ENCODE data around the gene ATP9B. TPM values are rescaled to one million over a fixed set of nuclear protein-coding genes. Genes with fewer than 3 reads are reported as not detected.

ATP9B gene
- total RNA-seq, 1 donor from 2014 or later = 48.6 TPM

- intact Hi-C loops (cut with DNase I) = no loop called here
- TF ChIP-seq CTCF (IDR thresholded peaks at IDR 0.05) = no peak
- DNase-seq = no peak
- Histone ChIP-seq H3K27ac (no peak overlapping the region), H3K4me1 (no peaks in the 10 kb centered on the region), H3K36me3 (peaks cover 6% of the 10 kb centered on the region), H3K27me3 (ENCODE audit: low read depth) (no peaks in the 10 kb centered on the region), H3K9me3 (peaks cover 6% of the 10 kb centered on the region), H3K4me3 (no peak overlapping the region)
- no peak for ATAC-seq
Observed at GRCh38 chr18:79320216-79320850, 251.1 kb downstream of the ATP9B start.

GRCh38 chr18:79321625-79322405, 252.6 kb downstream of the ATP9B start:
- Histone ChIP-seq H3K9me3 (no peaks in the 10 kb centered on the region), H3K36me3 (peaks cover 6% of the 10 kb centered on the region), H3K27ac (no peak overlapping the region), H3K27me3 (ENCODE audit: low read depth) (no peaks in the 10 kb centered on the region), H3K4me1 (no peaks in the 10 kb centered on the region), H3K4me3 (no peak overlapping the region)
- no peak for TF ChIP-seq CTCF (IDR thresholded peaks at IDR 0.05)
- intact Hi-C loops (cut with DNase I) = no loop called here
- no peak for DNase-seq
- ATAC-seq = no peak

- Histone ChIP-seq H3K9me3 (no peaks in the 10 kb centered on the region), H3K4me3 (no peak overlapping the region), H3K27me3 (ENCODE audit: low read depth) (no peaks in the 10 kb centered on the region), H3K27ac (no peak overlapping the region), H3K36me3 (peaks cover 6% of the 10 kb centered on the region), H3K4me1 (no peaks in the 10 kb centered on the region)
- no peak for TF ChIP-seq CTCF (IDR thresholded peaks at IDR 0.05)
- no peak for DNase-seq
- ATAC-seq = no peak
- intact Hi-C loops (cut with DNase I) = no loop called here
Observed at GRCh38 chr18:79322441-79322840, 253.2 kb downstream of the ATP9B start.

GRCh38 chr18:79323471-79323870, 254.3 kb downstream of the ATP9B start:
- TF ChIP-seq CTCF (IDR thresholded peaks at IDR 0.05) = no peak
- no peak for ATAC-seq
- intact Hi-C loops (cut with DNase I) = no loop called here

GRCh38 chr18:79326413-79327198, 257.4 kb downstream of the ATP9B start:
- no peak for DNase-seq
- no peaks in the 10 kb centered on the region for H3K4me1 ChIP-seq
- no peak overlapping the region for H3K27ac ChIP-seq
- ATAC-seq = peak in 1 of 2 donors; percentile 19
- H3K9me3 ChIP-seq = no peaks in the 10 kb centered on the region
- peaks cover 32% of the 10 kb centered on the region for H3K36me3 ChIP-seq
- no peaks in the 10 kb centered on the region for H3K27me3 ChIP-seq (ENCODE audit: low read depth)
- H3K4me3 ChIP-seq = no peak overlapping the region
- intact Hi-C loops (cut with DNase I) = no loop called here
- no peak for TF ChIP-seq CTCF (IDR thresholded peaks at IDR 0.05)

More at GRCh38 chr18:79323471-79323870, 254.3 kb downstream of the ATP9B start:
- Histone ChIP-seq H3K9me3 (no peaks in the 10 kb centered on the region), H3K36me3 (peaks cover 6% of the 10 kb centered on the region), H3K4me1 (no peaks in the 10 kb centered on the region), H3K4me3 (no peak overlapping the region), H3K27me3 (ENCODE audit: low read depth) (no peaks in the 10 kb centered on the region), H3K27ac (no peak overlapping the region)
- no peak for DNase-seq
